ENCODE data around the gene RASGRP3. TPM values are rescaled to one million over a fixed set of nuclear protein-coding genes. Genes with fewer than 3 reads are reported as not detected.

Gene RASGRP3
- total RNA-seq, 1 experiment from 2014 or later, result 0.72 TPM

- H4K20me1 ChIP-seq (ENCODE audit: insufficient read depth), result 0 out of 2 replicates have a peak, but pooled peaks cover 5% of the 10 kb centered on the region
- intact Hi-C loops (cut with micrococcal nuclease; ENCODE audit: unreplicated experiment), result loop anchor here (10.0 kb wide), 2 partner anchors 193 to 643 kb away; partner anchors contain the start of gene LTBP1
- H3F3A ChIP-seq (ENCODE audit: insufficient read depth, low read depth), result peaks cover 9% of the 10 kb centered on the region; the same call in 1 of the 2 replicates
- no peaks in the 10 kb centered on the region for H3K27me3 ChIP-seq (ENCODE audit: insufficient read depth, low read depth)
- no peaks in the 10 kb centered on the region for H3K9me2 ChIP-seq (ENCODE audit: insufficient read depth)
- DNase-seq, result no peak
- no peaks in the 10 kb centered on the region for H3K9me3 ChIP-seq (ENCODE audit: insufficient read depth, low read depth)
- no peak overlapping the region for H2AFZ ChIP-seq
- no peak overlapping the region for H3K4me2 ChIP-seq
- H3K36me3 ChIP-seq (ENCODE audit: low read depth), result peaks cover 26% of the 10 kb centered on the region
- CTCF ChIA-PET, result no interaction called here
- H3K27ac ChIP-seq, result no peak overlapping the region
- H3K4me1 ChIP-seq (replicated peaks; ENCODE audit: insufficient read depth), result no peaks in the 10 kb centered on the region
- POLR2A ChIA-PET (ENCODE audit: unreplicated experiment), result no interaction called here
- H3K79me2 ChIP-seq (ENCODE audit: low read depth), result no peaks in the 10 kb centered on the region
- H3K4me3 ChIP-seq, result no peak overlapping the region
- BruUV-seq (replicated peaks), result no TSS peak
- TF ChIP-seq CTCF (conservative IDR thresholded peaks at IDR 0.05) (no peak), EZH2 (IDR thresholded peaks at IDR 0.05; ENCODE audit: low read depth) (no peak)
Measured at GRCh38 chr2:33588232-33588631, 111.8 kb downstream of the RASGRP3 start.

- H3K79me2 ChIP-seq (ENCODE audit: low read depth), result no peaks in the 10 kb centered on the region
- peak in 1 of 2 experiments; percentile 20 for DNase-seq
- H3K36me3 ChIP-seq (ENCODE audit: low read depth), result peaks cover 34% of the 10 kb centered on the region
- no TSS peak for BruUV-seq (replicated peaks)
- no peak overlapping the region for H2AFZ ChIP-seq
- no peaks in the 10 kb centered on the region for H3K27me3 ChIP-seq (ENCODE audit: insufficient read depth, low read depth)
- ChIA-PET POLR2A (ENCODE audit: unreplicated experiment) (no interaction called here), CTCF (no interaction called here)
- H4K20me1 ChIP-seq (ENCODE audit: insufficient read depth), result 0 out of 2 replicates have a peak, but pooled peaks cover 5% of the 10 kb centered on the region
- H3K9me2 ChIP-seq (ENCODE audit: insufficient read depth), result no peaks in the 10 kb centered on the region
- H3K4me1 ChIP-seq (replicated peaks; ENCODE audit: insufficient read depth), result no peaks in the 10 kb centered on the region
- H3K4me2 ChIP-seq, result no peak overlapping the region
- H3K9me3 ChIP-seq (ENCODE audit: insufficient read depth, low read depth), result no peaks in the 10 kb centered on the region
- H3F3A ChIP-seq (ENCODE audit: insufficient read depth, low read depth), result no peaks in the 10 kb centered on the region
- H3K4me3 ChIP-seq, result no peak overlapping the region
- TF ChIP-seq CTCF (conservative IDR thresholded peaks at IDR 0.05) (no peak), EZH2 (IDR thresholded peaks at IDR 0.05; ENCODE audit: low read depth) (no peak)
- no peak overlapping the region for H3K27ac ChIP-seq
- intact Hi-C loops (cut with micrococcal nuclease; ENCODE audit: unreplicated experiment), result loop anchor here (10.0 kb wide), 2 partner anchors 195 to 645 kb away; partner anchors contain the start of gene LTBP1
Measured at GRCh38 chr2:33589444-33589843, 113.0 kb downstream of the RASGRP3 start.

- peaks cover 30% of the 10 kb centered on the region for H3K36me3 ChIP-seq (ENCODE audit: low read depth)
- H3K4me1 ChIP-seq (replicated peaks; ENCODE audit: insufficient read depth), result peaks cover 16% of the 10 kb centered on the region
- H3F3A ChIP-seq (ENCODE audit: insufficient read depth, low read depth), result no peaks in the 10 kb centered on the region
- DNase-seq, result peak in 1 of 2 experiments; percentile 24
- no peaks in the 10 kb centered on the region for H3K9me3 ChIP-seq (ENCODE audit: insufficient read depth, low read depth)
- TF ChIP-seq EZH2 (IDR thresholded peaks at IDR 0.05; ENCODE audit: low read depth), result no peak
- TF ChIP-seq CTCF (conservative IDR thresholded peaks at IDR 0.05), result no peak
- intact Hi-C loops (cut with micrococcal nuclease; ENCODE audit: unreplicated experiment), result no loop called here
- ChIA-PET CTCF (no interaction called here), POLR2A (ENCODE audit: unreplicated experiment) (no interaction called here)
- H3K4me3 ChIP-seq, result no peak overlapping the region
- no peaks in the 10 kb centered on the region for H3K9me2 ChIP-seq (ENCODE audit: insufficient read depth)
- no peaks in the 10 kb centered on the region for H3K27me3 ChIP-seq (ENCODE audit: insufficient read depth, low read depth)
- H3K79me2 ChIP-seq (ENCODE audit: low read depth), result peaks cover 33% of the 10 kb centered on the region
- no peak overlapping the region for H2AFZ ChIP-seq
- no TSS peak for BruUV-seq (replicated peaks)
- H4K20me1 ChIP-seq (ENCODE audit: insufficient read depth), result peaks cover 9% of the 10 kb centered on the region; the same call in 1 of the 2 replicates
- H3K27ac ChIP-seq, result no peak overlapping the region
- H3K4me2 ChIP-seq, result no peak overlapping the region
Measured at GRCh38 chr2:33595385-33595784, 118.9 kb downstream of the RASGRP3 start.

Data from PC-9 (cell line).